Pancreas (tissue), 10 donors: ENCODE results near the gene CBX3. TPM values are rescaled to one million over a fixed set of nuclear protein-coding genes. Genes with fewer than 3 reads are reported as not detected.
"Not testable (repeated sequence)": the region's sequence is repeated elsewhere in the genome, so short reads cannot be mapped to it uniquely, and the experiment has no call there.

ENCODE experiments used
- ATAC-seq, 4 donors: fragments of 200-7000 bp; cut with Tn5 transposase; one replicate each; pipeline versions ENCODE4 v1.8.0 to v1.9.1; 2020; ENCODE audit warnings: mild to moderate bottlenecking in 4 of 4, moderate library complexity in 4 of 4
- DNase-seq, 6 donors: peaks; one replicate each; pipeline ENCODE4 v3.0.0-alpha.2; 2020
- FAIRE-seq: peaks from 2 replicates; lab custom pipeline; 2012; peaks lifted over from hg19 to GRCh38; lab: Jason Lieb, UNC
- H3K27ac ChIP-seq, 4 donors: fragments of 200-600 bp; sonication (generic); 1 replicate in 3 of 4; 2 replicates in 1 of 4; pipeline versions ENCODE4 v1.5.0 to v1.8.0; 2020
- H3K27me3 ChIP-seq, 4 donors: fragments of 200-600 bp; one replicate each; pipeline ENCODE4 v1.8.0; 2021
- H3K36me3 ChIP-seq, 3 donors: fragments of 200-600 bp; sonication (generic) in 1 of 3; one replicate each; pipeline versions ENCODE4 v1.5.0 to v1.8.0; 2020 to 2021
- H3K4me1 ChIP-seq, 3 donors: fragments of 200-600 bp; one replicate each; pipeline ENCODE4 v1.8.0; 2021
- H3K4me3 ChIP-seq, 4 donors: fragments of 200-600 bp; sonication (generic) in 2 of 4; one replicate each; pipeline versions ENCODE4 v1.5.0 to v1.8.0; 2020 to 2021
- H3K9me3 ChIP-seq, 4 donors: fragments of 200-600 bp; one replicate each; pipeline ENCODE4 v1.8.0; 2021
- CTCF ChIP-seq, 4 donors: fragments of 200-600 bp; sonication (generic) in 3 of 4; IDR thresholded peaks; one replicate each; pipeline versions ENCODE4 v1.5.0 to v1.8.0; 2021; ENCODE audit warnings: antibody characterized with exemption in 4 of 4
- WGBS, 2 donors: extraction: QIAGEN DNeasy Blood & Tissue Kit; methylation state at CpG; one replicate each; pipeline ENCODE4 v1.1.7; 2013; 5-methylcytosine and 5-hydroxymethylcytosine counted together
- intact Hi-C, 3 donors: fragments of 100-400 bp; cut with DNase I; formaldehyde crosslinking; loops; one replicate each; pipeline versions ENCODE4 v1.11.1 to v1.14.2; 2022
- polyA plus RNA-seq, 2 donors: library from polyadenylated mRNA; stranded (reverse); fragments of 200-250 nt; gene quantifications; one replicate each; pipeline ENCODE4 v1.2.3, GENCODE V29; 2013
- total RNA-seq, 6 donors: library from RNA; stranded (reverse); fragmentation: NEBNext Ultra II Directional in 4 of 6; extraction: Animal tissue kit (Norgen Biotek cat#: 25700) in 4 of 6; gene quantifications; one replicate each; pipeline versions ENCODE4 v1.2.1 to v1.2.4, GENCODE V29; 2021 to 2023
- donor health status: healthy with polysubstance abuse.
- donor health status: DM: no; HTN: no; CAD: no; lungs with moderate emphysema.
- donor health status: DM: no; HTN: no; CAD: no.
- donor health status: control.
- donor health status: control.
- donor health status: Bipolar disorder and iron deficiency.
- donor health status: DM: yes; HTN: yes; CAD: no.
- donor health status: DM: no; HTN: no; CAD: no.
- donor health status: DM: no; HTN: no; CAD: no.
- donor health status: DM: yes; HTN: yes; CAD: no.

CBX3 gene
- total and polyA plus RNA-seq, 8 donors: 22.0 to 60.7 (median 36.0) TPM

DNA sequence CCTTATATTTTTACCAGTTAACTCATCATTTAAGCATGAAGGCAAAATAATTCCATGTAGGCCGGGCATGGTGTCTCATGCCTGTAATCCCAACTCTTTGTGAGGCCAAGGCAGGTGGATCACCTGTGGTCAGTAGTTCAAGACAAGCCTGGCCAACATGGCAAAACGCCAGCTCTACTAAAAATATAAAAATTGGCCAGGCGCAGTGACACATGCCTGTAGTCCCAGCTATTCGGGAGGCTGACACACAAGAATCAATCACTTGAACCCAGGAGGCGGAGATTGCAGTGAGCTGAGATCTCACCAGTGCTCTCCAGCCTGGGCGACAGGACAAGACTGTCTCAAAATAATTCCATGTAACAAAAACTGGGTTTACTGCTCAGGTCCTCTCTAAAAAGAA is 19.3 kb upstream of the CBX3 start:
- no peaks in the 10 kb centered on the region for H3K27me3 ChIP-seq
- no peak for FAIRE-seq
- no peaks in the 10 kb centered on the region for H3K9me3 ChIP-seq
- intact Hi-C loops: no loop called here
- WGBS, 2 donors: 31 to 42% methylated on average over 6 of the region's 6 CpGs
- no peak overlapping the region for H3K27ac ChIP-seq
- H3K4me3 ChIP-seq: no peak overlapping the region
- no peak for TF ChIP-seq CTCF (IDR thresholded peaks at IDR 0.05)
- peaks cover 13 to 18% (median 14%) of the 10 kb centered on the region in 3 donors for H3K4me1 ChIP-seq
- H3K36me3 ChIP-seq: peaks cover 0 to 6% (median 0%) of the 10 kb centered on the region in 3 donors
- DNase-seq: peak in 4 of 6 donors; percentile 23 to 67 (median 48)
- peak in 1 of 4 donors; percentile 3 for ATAC-seq

- H3K27ac ChIP-seq: no peak overlapping the region
- ATAC-seq: peak in 2 of 4 donors; percentile 0 to 3
- TF ChIP-seq CTCF (IDR thresholded peaks at IDR 0.05): no peak
- no peak for FAIRE-seq
- DNase-seq: peak in 1 of 6 donors; percentile 16
- WGBS, 2 donors: 67 to 69% methylated on average over 8 of the region's 8 CpGs
- H3K4me1 ChIP-seq: peaks cover 13 to 22% (median 17%) of the 10 kb centered on the region in 3 donors
- no peak overlapping the region for H3K4me3 ChIP-seq
- no peaks in the 10 kb centered on the region for H3K27me3 ChIP-seq
- intact Hi-C loops: no loop called here
- H3K9me3 ChIP-seq: no peaks in the 10 kb centered on the region
- H3K36me3 ChIP-seq: peaks cover 0 to 6% (median 0%) of the 10 kb centered on the region in 3 donors
Observed at GRCh38 chr7:26182706-26183105, 18.8 kb upstream of the CBX3 start.

- no peak for TF ChIP-seq CTCF (IDR thresholded peaks at IDR 0.05)
- 61 to 64% methylated on average over 4 of the region's 4 CpGs for WGBS, 2 donors
Observed at GRCh38 chr7:26183545-26184280, 17.8 kb upstream of the CBX3 start.

GRCh38 chr7:26184281-26185101 is 17.1 kb upstream of the CBX3 start:
- FAIRE-seq, ATAC-seq, H3K27ac ChIP-seq, DNase-seq, intact Hi-C loops, H3K4me3 ChIP-seq, H3K27me3 ChIP-seq, H3K9me3 ChIP-seq: not testable (repeated sequence)
- 37 to 51% methylated on average over 4 of the region's 4 CpGs for WGBS, 2 donors
- peaks cover 13 to 26% (median 24%) of the 10 kb centered on the region in 3 donors for H3K4me1 ChIP-seq
- H3K36me3 ChIP-seq: peaks cover 0 to 18% (median 15%) of the 10 kb centered on the region in 3 donors

More at GRCh38 chr7:26183545-26184280, 17.8 kb upstream of the CBX3 start:
- no peak for DNase-seq
- ATAC-seq: peak in 2 of 4 donors; percentile 5 to 6
- peaks cover 13 to 22% (median 17%) of the 10 kb centered on the region in 3 donors for H3K4me1 ChIP-seq
- no peaks in the 10 kb centered on the region for H3K9me3 ChIP-seq
- H3K27me3 ChIP-seq: no peaks in the 10 kb centered on the region
- no peak overlapping the region for H3K27ac ChIP-seq
- no peak overlapping the region for H3K4me3 ChIP-seq
- H3K36me3 ChIP-seq: peaks cover 0 to 10% (median 7%) of the 10 kb centered on the region in 3 donors
- intact Hi-C loops: no loop called here
- FAIRE-seq: no peak

DNA sequence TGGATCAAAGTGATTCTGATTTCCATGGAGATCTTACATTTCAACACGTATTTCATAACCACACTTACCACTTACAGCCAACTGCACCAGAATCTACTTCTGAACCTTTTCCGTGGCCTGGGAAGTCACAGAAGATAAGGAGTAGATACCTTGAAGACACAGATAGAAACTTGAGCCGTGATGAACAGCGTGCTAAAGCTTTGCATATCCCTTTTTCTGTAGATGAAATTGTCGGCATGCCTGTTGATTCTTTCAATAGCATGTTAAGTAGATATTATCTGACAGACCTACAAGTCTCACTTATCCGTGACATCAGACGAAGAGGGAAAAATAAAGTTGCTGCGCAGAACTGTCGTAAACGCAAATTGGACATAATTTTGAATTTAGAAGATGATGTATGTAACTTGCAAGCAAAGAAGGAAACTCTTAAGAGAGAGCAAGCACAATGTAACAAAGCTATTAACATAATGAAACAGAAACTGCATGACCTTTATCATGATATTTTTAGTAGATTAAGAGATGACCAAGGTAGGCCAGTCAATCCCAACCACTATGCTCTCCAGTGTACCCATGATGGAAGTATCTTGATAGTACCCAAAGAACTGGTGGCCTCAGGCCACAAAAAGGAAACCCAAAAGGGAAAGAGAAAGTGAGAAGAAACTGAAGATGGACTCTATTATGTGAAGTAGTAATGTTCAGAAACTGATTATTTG is 16.3 kb upstream of the CBX3 start:
- peaks cover 13 to 27% (median 25%) of the 10 kb centered on the region in 3 donors for H3K4me1 ChIP-seq
- no peak for ATAC-seq
- FAIRE-seq: no peak

More for the DNA sequence above, 16.3 kb upstream of the CBX3 start:
- H3K27me3 ChIP-seq: no peaks in the 10 kb centered on the region
- peaks cover 0 to 24% (median 23%) of the 10 kb centered on the region in 3 donors for H3K36me3 ChIP-seq
- no peak for DNase-seq
- H3K27ac ChIP-seq: no peak overlapping the region
- WGBS, 2 donors: 79 to 80% methylated on average over 10 of the region's 10 CpGs
- intact Hi-C loops: no loop called here
- no peak overlapping the region for H3K4me3 ChIP-seq
- no peak for TF ChIP-seq CTCF (IDR thresholded peaks at IDR 0.05)
- H3K9me3 ChIP-seq: no peaks in the 10 kb centered on the region
